Stimulated activated naive CD4-positive, alpha-beta T cell treated with Interleukin-2 at 50 U/mL for 16 hours (primary cell): ENCODE results near the gene TMC6.
"Not testable (repeated sequence)": the region's sequence is repeated elsewhere in the genome, so short reads cannot be mapped to it uniquely, and the experiment has no call there.

ENCODE experiments used
- DNase-seq: peaks from one replicate; lab custom pipeline; 2025; lab: John Stamatoyannopoulos, UW

TMC6 gene

DNA sequence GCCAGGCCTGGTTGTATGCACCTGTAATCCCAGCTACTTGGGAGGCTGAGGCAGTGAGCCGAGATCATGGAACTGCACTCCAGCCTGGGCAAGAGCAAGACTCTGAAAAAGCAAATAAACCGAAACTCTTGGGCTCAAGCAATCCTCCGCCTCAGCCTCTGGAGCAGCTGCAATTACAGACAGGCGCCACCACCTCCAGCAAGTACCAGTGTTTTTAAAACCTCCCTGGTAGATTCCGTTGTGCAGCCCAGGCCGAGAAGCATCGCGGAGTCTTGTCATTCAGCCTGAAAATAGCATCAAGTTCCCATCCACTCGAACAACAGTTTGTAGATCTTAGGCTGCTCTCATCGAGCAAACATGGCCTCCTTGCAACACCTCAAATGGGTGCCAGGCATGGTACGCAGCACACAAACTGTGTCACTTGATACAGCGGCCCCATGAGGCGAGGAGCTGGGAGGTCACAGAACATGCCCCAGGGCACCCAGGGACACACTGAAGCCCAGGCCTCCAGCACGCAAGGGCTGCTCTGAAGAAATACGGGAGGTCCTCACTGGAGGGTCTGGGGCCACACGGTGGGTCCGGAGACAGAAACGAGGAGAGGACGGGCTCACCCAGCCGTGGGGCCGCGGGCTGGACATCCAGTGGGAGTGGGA, 18.1 kb downstream of the TMC6 start:
- no peak for DNase-seq

DNA sequence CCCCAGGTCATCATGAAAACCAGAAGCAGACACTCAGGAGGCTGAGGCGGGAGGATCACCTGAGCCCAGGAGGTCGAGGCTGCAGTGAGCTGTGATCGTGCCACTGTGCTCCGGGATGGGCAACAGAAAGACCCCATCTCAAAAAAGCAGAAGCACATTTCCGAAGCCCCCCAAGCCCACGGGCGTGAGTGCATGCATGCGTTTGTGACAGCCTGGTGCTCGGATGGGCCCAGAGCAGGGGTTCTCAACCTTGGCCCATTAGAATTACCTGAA, 19.1 kb downstream of the TMC6 start:
- DNase-seq, result no peak

GRCh38 chr17:78108726-78109488, 19.6 kb downstream of the TMC6 start:
- DNase-seq, result no peak

GRCh38 chr17:78107976-78108725, 20.4 kb downstream of the TMC6 start:
- no peak for DNase-seq

- no peak for DNase-seq
These were observed 21.1 kb downstream of the TMC6 start for GRCh38 chr17:78107457-78107856.

DNA sequence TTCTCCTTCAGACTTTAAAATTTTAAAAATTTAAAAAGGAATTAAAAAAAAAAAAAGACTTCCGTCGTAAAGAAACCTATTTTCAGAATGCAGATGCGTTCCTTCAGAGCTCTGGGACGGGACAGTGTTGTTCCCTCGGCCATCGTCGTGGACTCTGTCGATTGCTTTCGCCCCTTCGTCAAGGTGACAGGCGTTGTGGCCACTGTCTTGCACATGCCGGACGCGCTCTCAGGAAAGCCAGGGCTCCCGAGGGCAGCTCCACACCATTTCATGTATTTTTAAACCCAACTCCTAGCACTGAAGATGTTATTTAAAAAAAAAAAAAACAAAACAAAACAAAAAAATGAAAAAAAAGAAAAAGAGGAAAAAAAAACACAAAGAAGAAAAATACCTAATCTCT, 22.3 kb downstream of the TMC6 start:
- no peak for DNase-seq

DNA sequence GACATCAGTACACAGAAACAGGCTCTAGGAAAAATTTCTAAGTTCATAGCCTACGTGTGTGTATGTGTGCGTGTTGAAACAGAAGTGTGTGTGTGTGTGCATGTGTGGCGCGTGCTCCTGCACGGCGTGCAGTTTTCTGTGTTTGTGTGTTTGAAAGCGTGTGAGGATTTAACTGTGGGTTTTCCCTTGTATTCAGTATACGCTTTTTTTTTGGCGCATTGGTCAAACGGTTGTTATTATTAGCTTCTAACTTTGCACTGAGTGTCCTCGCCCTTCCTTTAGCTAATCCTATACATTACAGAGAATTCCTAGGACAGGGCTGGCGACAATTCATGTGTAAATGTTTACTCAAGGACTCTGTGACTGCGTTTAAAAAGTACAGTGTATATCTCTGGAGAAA, 23.0 kb downstream of the TMC6 start:
- DNase-seq, result no peak

- DNase-seq, result no peak
These were observed 23.5 kb downstream of the TMC6 start for GRCh38 chr17:78105101-78105500.

GRCh38 chr17:78104540-78104941, 24.0 kb downstream of the TMC6 start:
- no peak for DNase-seq

- no peak for DNase-seq
These were observed 25.2 kb downstream of the TMC6 start for GRCh38 chr17:78103311-78103710.

DNA sequence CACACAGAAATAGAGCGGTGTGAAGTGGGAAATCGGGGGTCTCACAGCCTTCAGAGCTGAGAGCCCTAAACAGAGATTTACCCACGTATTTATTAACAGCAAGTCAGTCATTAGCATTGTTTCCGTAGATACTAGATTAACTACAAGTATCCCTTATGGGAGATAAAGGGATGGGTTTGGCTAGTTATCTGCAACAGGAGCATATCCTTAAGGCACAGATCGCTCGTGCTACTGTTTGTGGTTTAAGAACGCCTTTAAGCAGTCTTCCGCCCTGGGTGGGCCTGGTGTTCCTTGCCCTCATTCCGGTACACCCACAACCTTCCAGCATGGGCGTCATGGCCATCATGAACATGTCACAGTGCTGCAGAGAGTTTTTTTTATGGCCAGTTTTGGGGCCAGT, 27.0 kb downstream of the TMC6 start:
- no peak for DNase-seq

- DNase-seq, result no peak
These were observed 27.4 kb downstream of the TMC6 start for GRCh38 chr17:78101112-78101511.

DNA sequence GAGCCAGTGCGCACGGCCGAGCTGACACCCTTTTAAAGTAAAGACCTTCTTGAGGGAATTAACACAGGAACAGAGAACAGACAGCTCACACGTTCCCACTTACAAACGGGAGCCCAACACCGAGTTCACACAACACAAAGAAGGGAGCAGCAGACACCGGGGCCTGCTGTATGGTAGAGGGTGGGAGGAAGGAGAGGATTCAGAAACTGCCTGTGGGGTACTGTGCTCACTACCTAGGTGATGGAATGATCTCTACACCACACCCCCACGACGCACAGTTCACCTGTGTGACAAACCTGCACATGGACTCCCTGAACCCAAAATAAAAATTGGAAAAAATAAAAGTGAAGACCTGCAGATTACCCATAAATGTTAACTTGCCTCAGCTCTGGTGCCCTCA, 32.5 kb downstream of the TMC6 start:
- DNase-seq, result no peak

- no peak for DNase-seq
These were observed 33.5 kb downstream of the TMC6 start for GRCh38 chr17:78095035-78095434.

DNA sequence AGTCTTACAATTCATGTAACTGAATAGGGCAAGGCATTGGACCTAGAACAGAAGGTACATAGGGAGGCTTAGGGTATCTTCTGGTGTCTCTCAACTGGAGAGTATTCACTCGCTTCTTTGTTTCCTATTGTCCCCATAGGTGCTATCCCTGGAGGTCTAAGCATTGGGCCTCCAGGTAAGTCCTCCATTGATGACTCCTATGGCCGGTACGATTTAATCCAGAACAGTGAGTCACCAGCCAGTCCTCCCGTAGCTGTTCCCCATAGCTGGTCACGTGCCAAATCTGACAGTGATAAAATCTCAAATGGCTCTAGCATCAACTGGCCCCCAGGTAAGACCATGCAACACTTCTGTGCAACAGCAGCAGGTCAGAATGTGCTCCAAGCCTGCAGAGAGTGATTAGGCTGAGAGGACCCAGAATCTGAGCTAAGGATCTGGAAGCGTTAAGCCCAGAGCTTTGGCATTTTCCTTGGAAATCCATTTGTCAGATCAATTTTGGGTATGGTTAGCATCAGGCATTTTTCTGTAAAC, 35.7 kb downstream of the TMC6 start:
- DNase-seq, result no peak

DNA sequence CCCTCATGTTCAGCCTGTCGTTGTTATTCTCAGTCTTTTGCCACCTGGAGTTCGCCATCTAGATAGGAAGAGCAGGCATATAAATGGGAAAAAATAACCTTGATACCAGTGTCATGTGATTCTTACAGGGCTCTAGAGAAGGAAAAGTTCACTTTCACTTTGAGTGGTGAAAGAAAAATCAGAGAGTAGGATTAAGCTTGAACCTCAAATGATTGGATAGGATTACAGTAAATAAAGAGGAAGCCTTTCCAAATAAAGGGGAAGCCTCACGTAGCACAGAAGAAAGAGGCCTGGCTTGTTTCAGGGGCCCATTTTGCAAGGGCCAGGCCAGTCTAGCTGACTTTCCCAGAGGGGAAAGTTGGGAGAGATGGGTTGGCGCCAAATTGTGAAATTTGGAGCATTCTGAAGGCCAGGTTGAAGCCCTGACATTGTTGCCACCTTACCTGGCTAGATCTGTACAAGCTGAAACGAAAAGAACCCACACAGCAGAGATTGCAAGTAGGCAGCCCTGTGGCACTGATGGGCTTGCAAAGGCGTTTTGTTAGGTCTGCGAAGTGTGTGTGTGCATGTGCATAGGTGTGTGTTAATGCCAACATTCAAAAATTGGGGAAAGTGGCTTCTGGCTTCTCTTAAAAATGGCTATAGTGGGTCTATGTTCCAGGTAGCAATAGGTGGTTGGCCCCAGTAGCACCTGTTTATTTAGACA, 38.8 kb downstream of the TMC6 start:
- no peak for DNase-seq

DNA sequence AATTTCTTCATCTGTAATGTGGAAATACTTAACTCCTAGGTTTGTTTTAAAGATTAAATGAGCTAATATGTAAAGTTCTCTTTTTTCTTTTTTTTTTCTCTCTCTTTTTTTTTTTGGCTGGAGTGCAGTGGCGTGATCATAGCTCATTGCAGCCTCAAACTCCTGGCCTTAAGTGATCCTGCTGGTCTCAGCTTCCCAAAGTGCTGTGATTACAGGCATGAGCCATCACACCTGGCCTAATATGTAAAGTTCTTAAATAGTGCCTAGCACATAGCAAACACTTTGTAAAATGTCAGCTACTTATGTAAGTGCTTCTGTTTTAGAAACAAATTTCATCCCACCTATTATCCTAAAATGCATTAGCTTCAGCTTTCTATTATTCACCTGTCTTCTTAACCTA, 40.0 kb downstream of the TMC6 start:
- DNase-seq, result no peak

- DNase-seq, result no peak
These were observed 41.8 kb downstream of the TMC6 start for GRCh38 chr17:78086740-78087139.

DNA sequence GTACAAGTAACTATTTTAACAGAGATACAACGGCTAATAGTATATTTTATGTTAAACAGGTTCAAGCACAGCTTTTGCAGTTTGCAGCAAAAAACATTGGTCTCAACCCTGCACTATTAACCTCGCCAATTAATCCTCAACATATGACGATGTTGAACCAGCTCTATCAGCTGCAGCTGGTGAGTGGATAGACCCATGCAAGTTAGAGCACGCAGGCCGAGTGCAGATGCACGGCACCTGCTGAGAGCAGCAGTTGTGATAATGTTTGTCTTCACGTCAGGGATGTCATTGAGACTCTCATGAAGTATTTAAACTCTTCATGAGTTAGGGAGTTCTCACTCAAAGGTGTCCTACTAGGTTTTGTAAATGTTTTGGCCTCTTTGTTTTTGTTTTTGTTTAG, 45.6 kb downstream of the TMC6 start:
- no peak for DNase-seq

DNA sequence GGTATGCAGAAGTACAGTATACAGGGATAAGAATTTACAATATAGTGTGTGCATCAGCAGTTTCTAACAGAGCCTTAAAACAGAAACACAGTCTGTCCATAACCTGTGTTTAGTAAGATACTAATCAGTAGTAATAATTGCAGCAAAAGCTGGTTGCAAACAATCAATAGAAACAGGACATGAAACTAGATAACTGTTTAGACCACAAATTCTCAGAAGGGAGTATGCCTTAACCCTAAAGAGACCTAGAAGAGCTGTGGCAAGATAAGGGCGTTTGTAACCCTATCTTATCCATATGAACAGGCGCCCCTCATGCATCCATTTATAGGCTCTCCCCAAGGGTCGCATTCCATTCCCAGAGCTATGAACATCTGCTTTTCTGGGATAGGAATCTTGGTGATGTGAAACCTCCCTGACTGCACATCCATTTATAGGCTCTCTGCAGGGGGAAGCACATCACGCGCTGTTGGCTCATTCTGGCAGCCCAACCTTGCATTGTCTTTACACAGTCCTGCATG, 46.1 kb downstream of the TMC6 start:
- not testable (repeated sequence) for DNase-seq

- DNase-seq, result no peak
These were observed 47.0 kb downstream of the TMC6 start for GRCh38 chr17:78081551-78081950.

- no peak for DNase-seq
These were observed 49.3 kb downstream of the TMC6 start for GRCh38 chr17:78079253-78079652.
